T-helper 1 cell treated with Interleukin-12 subunit alpha and Interleukin-12 subunit beta and Interleukin-4 antibody, amounts not matched to agents 30 ng/mL and 1 ng/mL, for 36 hours (primary cell): Measurements from ENCODE around the gene C5orf63. TPM values are rescaled to one million over a fixed set of nuclear protein-coding genes. Genes with fewer than 3 reads are reported as not detected.
"Not testable (repeated sequence)": the region's sequence is repeated elsewhere in the genome, so short reads cannot be mapped to it uniquely, and the experiment has no call there.

Experiments
- intact Hi-C: fragments of 100-400 bp; cut with micrococcal nuclease; formaldehyde crosslinking; loops from one replicate; pipeline ENCODE4 v1.15.1; 2024
- total RNA-seq: library from RNA; stranded (reverse); gene quantifications from 2 replicates; pipeline ENCODE4 v1.2.3, GENCODE V29; 2022

The C5orf63 gene
- total RNA-seq, 1 donor from 2014 or later, result 9.4 TPM

DNA sequence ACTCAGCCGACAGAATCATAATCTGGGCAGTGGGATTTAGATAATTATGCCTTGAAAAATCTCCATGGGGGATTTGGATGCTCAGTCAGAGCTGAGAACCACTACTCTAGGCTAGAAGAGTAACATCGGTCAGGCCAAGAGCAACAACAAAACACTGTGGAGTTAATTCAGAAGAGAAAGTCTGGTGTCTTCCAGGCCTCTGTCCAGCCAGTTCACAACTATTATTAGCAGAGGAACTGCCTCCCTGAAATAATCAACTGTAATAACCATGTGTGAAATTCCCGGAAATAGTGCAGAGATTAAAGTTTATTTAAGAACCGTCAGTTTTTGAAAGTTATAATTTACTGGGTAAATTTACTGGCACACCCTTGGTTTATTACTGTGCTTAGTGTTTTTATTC is 34.8 kb downstream of the C5orf63 start:
- intact Hi-C loops, result no loop called here

DNA sequence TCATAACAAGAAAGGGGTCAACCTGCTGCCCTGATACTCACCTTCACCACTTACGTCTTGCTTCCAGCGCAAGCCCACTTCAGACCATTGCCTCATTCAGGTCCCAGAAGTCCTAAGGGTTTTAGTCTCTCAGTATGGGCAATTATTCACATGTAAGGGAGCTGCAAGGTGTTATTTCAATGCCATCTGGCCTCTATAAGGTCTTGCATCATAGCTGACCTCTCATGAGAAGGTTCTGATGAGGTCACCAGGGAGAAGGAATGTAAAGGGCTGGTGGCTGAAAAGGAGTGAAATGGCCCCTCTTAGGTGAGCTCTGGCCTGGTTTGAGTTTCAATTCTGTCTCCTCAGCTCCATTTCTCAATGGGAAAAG is 41.5 kb downstream of the C5orf63 start:
- intact Hi-C loops, result loop anchor here (2.0 to 5.0 kb wide), 6 partner anchors 29 to 460 kb away; no protein-coding TSS in a partner anchor

DNA sequence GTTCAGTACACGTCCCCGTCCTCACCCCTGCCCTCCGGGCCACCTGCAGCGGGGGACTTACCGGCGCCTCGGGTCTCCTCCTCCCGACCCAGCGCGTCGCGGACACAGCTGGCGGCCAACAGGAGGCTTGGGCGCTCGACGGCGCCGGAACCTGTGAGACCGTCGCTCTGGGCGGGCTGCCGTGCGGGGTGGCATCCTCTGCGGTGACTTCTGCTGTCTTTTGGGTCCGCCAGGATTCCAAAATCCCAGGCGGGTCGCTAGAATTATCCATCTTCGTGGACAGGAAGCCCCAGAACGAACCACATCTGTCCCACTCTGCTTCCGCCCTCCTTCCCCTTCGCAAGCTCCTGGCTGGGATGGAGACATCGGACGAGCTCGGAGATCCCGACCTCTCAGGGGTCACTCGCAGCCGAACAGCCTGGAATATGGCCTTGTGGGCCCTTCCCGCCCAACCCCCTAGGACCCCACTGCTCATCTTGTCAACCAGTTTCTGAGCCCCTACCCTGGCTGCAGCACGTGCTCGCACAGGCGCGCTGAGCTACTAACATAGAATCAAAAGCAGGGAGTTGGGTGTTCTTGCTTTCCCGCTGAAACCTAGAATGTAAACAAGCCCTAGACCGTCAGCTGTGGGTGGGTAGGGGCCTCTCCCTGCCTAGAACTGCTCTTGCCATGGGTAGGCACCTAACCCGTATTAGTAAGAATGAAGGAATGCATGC is 42.0 kb downstream of the C5orf63 start:
- intact Hi-C loops, result loop anchor here (2.0 to 5.0 kb wide), 6 partner anchors 29 to 461 kb away; no protein-coding TSS in a partner anchor

DNA sequence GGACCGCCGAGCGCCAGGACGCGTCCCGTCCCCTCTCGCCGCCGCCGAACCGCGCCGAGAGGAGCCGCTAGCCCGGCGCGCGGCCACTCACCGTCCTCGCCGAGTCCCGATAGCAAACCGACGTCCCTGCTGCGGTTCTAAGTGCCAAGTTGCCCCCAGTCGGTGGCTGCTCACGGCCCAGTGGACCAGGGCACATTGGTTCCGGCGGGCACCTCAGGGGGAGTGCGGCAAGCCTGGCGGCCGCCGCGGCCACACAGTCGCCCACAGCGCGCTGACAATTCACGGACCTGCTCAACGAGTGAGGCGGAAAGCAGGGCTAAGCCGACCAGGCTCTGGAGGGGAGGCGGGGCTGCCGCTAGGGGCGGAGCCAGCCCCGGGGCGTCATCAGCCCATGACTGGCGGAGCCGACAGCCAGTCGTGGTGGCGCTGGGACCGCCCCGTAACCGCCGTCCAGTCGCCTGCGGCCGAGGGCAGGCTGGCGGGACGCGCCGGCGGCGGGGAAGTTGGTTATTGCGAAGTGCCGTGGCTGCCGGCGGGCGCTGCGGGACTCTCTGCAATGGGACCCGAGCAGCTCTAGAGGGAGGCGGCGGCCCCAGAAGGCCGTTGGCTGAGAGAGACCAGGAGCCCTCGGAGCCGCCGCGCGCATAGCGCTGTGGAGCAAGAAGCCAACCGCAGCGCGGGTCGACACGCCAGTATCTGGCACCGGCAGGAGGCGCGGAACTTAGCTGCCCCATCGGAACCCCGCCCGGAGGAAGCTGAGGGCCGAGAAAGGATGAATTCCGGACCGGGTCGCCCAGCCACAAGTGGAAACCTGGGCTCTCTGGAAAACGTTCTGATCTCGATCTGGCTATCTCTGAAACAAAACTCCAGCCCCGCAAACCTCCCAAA is 42.8 kb downstream of the C5orf63 start, which contains the start of gene MARCHF3:
Gene MARCHF3, minus strand, starts transcription at position 300 of the 888 bp plus-strand sequence. CDS start 112,387 bp downstream, outside the sequence.
- intact Hi-C loops, result loop anchor here (1.0 to 5.0 kb wide), 17 partner anchors 30 to 1053 kb away; partner anchors contain the start of genes C5orf63, GRAMD2B, PRRC1 and SLC12A2

DNA sequence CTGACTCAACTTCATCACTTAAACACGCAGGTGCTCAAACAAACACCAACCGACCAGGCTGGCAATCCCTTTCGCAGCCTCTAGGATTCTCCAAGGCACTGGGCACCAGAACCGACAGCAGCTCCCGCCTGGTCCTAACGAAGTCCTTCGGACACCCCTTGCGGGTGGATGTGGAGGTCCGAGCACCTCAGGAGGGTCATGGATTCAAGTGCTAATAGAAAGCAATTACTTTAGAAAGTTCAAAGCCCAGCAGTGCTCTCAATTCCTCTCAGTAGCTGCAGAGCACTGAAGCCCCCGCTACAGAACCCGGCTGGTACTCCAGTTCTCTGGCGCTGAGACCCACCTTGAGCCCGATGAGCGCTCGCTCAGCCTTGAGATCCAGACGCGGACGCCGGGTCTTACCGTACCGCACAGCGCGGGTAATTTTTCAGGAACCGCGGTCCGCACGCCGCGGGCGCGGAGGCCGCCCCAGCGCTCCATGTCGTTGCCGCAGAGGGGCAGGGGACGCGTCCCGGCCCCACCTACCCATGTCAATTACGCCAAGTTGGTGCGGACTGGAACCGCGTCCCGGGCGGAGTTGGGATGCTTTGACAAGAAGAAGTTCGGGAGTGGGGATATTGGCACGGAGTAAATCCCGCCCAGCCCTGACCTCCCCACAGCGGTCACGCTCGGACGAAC is 43.6 kb downstream of the C5orf63 start:
- intact Hi-C loops, result loop anchor here (1.0 to 5.0 kb wide), 17 partner anchors 31 to 1054 kb away; partner anchors contain the start of genes C5orf63, GRAMD2B, PRRC1 and SLC12A2

DNA sequence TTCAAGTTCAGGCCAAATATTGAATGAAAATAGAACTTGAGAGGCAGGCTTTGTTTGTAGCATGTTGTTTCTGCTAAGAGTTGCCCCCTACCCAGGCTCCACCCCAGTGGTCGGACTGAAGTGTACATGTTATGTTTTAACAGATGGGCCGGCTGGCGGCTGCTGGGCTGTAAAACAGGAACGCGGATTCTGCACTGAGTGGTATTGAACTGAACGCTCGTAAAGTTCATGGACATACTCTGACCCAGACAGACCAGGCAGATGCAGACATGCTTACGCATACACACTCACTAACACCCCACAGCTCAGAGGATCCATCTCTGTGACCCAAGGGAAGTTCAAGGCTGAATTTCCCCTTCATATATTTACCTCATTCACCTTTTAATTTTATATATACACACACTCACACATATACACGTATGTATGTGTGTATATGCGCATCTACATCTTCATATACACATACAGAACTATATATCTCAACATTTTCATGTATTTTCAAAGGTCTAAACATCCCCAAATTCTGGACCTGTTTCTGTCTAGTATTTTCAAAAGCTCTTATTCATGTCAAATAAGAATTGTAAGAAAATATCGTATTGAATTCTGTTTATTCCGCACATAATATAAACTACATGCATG is 44.4 kb downstream of the C5orf63 start:
- intact Hi-C loops, result no loop called here

DNA sequence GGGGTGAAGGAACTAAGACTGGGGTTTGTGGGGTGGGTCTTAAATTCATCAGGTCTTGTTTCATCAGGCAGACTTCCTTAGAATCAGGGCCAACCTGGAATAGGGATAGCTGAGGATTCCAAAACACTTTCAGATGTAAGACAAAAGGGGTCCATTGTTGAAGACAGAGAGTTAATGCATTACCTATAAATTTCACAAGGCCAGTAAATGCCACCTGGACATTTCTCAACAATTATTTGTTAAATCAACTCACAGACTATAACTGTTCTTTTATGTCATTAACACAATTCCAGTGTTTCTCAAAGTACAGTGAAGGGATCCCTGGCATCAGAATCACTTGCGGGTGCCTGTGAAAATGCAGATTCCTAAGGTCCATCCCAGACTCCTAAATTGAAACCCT is 45.8 kb downstream of the C5orf63 start:
- intact Hi-C loops, result no loop called here

DNA sequence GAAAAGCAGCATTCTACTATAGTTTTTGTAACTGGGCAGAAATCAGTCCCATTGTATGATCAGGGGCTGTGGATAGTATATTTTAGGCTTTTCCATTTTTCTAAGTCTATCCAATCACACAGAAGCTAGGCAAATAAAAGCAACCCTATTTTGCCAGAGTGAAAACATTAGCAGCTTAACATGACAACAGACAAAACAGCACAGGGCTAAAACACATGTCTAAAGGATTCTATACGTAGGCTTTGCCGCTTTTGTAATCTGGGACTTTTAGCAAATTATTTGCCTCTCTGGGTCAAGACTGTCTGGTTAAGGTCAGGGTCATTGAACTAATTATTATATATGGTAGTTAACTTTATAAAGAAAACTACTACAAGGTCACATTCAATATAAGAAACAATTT is 47.1 kb downstream of the C5orf63 start:
- intact Hi-C loops, result no loop called here

DNA sequence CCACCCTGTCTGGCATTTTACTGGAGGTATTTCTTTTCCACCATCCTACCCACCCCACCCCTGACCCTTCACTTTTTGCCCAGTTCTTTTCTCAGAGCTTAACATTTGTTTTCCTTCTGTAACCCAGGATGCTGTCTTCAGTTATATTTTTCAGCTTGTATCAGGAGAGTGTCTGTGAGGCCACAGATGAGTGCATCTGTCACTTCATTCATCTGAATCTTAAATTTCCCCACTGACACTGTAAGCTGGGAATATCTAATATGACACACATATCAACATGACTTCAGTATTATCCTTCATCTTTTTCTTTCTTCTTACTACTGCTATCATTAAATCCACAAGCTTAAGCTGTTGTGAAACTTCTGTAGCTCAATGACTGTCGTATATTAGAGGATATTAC is 47.8 kb downstream of the C5orf63 start:
- intact Hi-C loops, result no loop called here

DNA sequence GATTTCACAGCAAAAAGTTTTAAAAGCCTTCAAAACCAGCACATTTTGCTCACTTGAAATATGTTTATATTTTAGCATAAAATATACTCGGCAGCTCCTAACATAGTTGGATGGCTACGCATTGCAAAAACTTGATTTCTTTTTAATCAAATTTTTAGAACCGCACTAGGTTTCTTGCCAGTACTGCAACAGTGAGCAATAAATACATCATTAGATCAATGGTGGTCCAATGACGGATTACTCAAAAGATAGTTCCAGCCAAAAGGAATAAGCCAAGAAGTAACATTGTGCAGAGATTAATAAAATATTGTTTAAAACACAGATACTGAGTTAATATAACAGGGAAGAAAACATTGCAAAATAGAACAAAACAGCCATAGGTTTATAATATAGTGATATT is 48.5 kb downstream of the C5orf63 start:
- intact Hi-C loops, result no loop called here

DNA sequence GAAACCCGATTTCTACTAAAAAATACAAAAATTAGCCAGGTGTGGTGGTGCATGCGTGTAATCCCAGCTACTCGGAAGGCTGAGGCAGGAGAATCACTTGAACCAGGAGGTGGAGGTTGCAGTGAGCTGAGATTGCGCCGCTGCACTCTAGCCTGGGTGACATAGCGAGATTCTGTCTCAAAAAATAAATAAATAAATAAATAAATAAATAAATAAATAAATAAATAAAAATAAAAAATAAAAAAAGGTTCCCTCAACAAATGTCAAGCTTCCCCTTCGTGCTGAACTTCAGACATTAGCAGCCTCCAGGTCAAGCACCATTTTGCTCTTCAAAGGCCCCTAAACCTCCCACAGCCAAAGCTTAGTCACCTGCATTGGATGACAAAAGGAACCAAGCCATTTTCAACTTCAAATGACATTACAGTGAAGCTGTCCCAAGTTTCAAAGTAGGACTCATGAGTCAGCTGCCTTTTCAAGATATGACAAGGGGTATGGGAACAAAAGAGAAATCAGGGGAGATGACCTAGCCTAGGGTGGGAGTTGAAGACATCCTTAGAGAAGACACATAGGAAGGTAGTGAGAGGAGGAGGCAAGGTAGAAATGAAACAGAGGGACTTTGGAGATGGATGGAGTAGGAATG is 49.6 kb downstream of the C5orf63 start:
- intact Hi-C loops, result not testable (repeated sequence)

DNA sequence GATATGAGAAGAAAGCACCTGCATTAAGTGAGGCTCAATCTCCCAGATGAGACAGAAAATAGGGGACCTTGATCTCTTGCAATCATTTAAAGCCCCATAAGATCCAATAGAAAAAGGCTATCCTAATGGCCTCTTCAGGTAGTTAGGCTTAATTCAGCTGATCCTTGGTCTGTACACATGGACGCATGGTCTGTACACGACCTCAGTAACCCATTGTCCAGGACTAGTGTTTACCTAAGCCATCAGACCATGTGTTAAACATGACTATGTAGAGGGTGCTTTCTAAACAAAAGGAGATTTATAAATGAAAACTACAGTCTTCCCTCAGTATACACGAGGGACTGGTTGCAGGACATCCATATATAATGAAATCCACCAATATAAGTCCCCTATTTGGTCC is 50.5 kb downstream of the C5orf63 start:
- intact Hi-C loops, result no loop called here

DNA sequence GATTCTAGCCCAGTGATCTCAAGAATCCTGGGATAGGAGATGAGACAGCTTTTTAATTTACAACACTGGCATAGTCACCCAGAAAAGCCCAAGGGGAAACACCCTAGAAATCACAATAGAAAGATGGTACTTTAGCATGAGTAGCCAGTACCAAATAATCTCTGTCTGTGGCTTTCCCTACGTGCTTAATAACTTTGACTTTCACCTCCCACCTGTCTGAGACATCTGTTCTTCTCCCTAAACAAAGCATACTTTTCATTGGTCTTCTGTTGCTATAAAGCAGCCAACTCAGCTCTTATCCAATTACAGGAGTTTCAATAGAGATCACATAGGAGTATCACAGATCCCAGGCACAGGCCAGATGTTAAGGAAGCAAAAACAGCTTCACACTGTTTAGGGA is 53.4 kb downstream of the C5orf63 start:
- intact Hi-C loops, result no loop called here

DNA sequence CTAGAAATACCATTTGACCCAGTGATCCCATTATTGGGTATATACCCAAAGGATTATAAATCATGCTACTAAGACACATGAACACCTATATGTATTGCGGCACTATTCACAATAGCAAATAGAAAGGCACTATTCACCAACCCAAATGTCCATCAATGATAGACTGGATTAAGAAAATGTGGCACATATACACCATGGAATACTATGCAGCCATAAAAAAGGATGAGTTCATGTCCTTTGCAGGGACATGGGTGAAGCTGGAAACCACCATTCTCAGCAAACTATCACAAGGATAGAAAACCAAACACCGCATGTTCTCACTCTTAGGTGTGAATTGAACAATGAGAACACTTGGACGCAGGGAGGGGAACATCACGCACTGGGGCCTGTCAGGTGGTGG is 56.6 kb downstream of the C5orf63 start:
- intact Hi-C loops, result loop anchor here (2.0 kb wide), 1 partner anchor 28 kb away; no protein-coding TSS in a partner anchor

DNA sequence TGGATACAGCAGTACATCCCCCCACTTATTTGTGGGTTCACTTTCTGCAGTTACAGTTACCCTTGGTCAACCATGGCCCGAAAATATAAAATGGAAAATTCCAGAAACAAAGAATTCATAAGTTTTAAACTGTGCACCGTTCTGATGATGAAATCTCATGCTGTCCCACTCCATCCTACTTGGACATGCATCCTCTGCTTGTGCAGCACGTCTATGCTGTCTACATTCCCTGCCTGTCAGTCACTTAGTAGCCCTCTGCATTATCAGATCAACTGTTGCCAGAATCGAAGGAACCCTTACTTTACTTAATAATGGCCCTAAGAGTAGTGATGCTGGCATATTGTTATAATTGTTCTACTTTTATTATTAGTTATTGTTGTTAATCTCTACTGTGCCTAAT is 57.6 kb downstream of the C5orf63 start:
- intact Hi-C loops, result loop anchor here (2.0 kb wide), 1 partner anchor 27 kb away; no protein-coding TSS in a partner anchor

DNA sequence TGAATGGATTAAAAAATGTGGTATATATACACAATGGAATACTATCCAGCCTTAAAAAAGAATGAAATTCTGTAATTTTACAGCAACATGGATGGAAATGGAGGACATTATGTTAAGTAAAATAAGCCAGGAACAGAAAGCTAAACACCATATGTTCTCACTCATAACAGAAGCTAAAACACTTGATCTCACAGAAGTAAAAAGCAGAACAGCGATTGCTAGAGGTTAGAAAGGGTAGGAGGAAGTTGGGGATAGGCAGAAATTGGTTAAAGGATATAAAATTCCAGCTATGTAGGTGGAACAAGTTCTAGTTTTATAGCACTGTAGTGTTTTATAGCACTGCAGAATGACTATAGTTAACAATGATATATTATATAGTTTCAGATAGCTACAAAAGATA is 58.7 kb downstream of the C5orf63 start:
- intact Hi-C loops, result no loop called here

DNA sequence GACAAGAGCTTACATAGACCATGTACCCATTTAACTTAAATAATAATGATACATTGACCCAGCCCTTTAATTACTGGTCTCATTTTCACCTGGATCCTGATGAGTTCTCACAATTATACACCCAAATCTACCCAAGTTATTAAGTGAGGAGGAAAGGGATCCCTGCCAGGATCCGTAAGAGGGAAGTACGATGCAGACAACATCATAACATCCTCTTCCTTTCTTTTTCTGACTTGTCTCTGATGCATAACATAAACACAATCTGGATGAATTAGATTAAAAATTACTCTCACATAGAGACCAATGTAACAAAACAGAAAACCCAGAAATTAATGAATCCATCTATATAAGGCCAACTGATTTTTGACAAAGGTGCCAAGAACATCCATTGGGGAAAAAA is 59.9 kb downstream of the C5orf63 start:
- intact Hi-C loops, result no loop called here

DNA sequence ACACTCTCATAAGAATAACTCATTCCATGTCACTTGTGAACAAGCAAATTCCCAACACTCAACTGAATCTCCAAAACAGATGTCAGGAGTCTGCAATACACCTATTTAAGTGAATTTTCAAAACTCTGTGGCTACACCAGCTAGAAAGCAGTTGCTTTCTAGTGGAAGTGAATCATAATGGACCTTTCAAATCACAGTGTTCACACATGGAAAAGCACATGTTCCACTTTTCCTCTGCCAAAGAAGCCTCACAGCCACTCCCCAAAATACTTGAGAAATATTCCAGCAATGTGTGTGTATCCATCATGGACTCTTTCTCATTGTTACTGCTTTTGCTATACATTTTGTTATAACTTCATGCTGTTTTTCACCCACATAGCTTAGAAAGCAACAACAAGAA is 60.4 kb downstream of the C5orf63 start:
- intact Hi-C loops, result no loop called here

DNA sequence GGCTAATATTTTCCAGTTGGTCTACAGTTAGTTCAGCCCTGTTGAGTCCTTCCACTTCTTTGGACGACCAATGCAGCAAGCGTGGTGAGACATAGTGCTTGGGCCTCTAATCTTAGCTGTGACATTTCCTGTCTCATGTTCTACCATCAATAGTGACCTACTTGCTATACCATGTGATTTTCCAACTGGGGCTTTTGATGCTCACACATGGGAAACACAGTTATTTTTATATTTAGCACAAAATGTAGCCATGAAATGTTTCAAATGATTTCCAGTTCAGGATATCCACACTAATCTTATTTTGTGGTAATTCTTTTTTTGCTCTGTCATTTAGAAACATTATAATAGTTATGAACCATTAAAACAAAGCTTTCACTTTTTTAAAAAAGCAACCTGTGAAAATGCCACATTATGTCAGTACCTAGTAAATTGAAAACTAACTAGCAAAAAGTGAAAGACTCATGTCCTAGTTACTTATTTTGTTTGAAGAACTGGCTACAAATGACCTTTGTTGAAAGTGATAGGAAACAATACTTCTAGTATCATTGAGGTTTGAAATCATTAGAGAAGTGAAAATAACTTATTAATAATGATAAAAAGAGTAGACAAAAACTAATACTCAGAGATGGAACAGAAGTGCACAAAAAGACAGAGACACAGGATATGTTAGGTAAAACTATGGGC is 61.2 kb downstream of the C5orf63 start:
- intact Hi-C loops, result no loop called here

DNA sequence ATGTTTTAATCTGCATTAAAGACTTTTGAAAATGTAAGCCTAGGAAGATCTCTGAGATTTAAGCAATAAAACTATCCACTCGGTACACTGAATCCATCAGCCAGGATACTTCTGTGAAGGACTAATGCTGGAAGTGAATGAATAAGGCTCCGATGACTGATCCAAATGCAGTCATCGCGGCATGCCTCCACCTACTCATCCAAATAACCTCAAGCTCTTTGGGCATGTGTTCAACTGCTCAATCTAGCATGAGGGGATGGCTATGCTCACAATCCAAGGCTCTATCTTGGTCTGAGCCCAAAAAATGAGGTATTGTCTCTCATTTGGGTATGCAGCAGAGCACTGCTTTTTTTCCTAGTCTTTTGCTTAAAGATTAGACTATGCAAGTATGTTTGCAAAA is 62.1 kb downstream of the C5orf63 start:
- intact Hi-C loops, result no loop called here
